Fibroblast of the conjunctiva (primary cell): ENCODE measurements around the gene RAB6B.

Experiments used
- DNase-seq: peaks from one replicate; pipeline ENCODE4 v3.0.0-alpha.2; 2010; ENCODE audit warnings: low read depth

The RAB6B gene

DNA sequence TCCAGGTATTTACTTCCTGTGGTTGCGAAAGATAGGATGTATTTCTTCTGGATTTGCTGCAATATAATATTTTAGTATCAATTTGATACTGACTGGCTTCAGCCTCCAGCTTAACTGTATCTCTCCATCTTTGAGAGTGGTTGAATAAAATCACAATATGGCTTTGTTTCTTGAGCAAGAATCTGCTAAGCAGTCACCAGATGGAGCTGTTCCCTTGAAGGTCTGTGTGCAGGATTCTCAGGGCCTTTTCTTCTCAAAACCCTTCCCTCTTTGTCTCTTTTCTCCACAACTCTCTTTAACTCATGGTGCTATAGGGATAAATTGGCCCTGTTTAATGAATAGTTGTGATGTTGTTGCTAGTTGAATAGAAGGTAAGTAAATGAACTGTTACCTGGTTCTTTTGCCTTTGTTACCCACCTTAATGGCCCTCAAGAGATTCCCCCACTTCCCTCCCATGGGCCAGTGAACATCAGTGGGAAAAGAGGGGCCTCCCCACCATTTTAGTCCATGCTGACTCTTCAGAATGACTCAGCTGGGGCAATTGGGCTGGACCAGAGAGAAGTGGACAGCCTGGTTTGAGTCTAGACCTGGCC, 34.8 kb upstream of the RAB6B start:
- DNase-seq = peak; percentile 80

DNA sequence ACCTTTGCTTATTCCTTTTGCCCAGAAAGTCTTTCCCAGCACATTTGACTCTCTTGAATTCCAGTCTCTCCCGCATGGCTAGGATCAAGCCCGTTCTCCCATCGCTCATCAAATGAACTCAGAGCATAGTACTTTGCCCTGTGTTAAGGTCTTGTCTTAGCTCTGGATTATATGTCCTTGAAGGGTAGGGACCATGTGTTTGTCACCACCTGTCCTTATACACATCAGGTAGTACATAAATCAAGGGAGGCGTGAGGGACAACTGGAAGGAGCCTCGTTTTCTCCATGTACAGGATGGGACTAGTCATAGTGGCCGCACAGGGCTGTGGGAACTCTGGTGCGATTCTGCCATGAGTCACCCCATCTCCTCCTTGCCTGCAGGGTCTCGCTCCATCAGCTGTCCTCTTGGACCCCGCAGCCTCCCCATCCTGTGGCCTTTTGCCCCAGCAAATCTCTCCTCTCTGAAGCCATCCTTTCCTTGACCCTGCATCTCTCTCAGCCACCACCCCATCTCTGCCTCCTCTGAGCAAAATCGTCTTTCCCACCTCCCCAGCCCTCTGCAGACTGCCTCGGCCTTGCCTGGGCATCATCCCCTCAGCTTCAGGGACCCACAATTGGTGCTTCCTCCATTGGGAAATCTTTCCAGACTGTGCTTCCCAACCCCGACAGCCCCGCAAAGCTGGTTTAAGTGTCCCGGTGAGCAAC, 33.4 kb upstream of the RAB6B start:
- DNase-seq = no peak

DNA sequence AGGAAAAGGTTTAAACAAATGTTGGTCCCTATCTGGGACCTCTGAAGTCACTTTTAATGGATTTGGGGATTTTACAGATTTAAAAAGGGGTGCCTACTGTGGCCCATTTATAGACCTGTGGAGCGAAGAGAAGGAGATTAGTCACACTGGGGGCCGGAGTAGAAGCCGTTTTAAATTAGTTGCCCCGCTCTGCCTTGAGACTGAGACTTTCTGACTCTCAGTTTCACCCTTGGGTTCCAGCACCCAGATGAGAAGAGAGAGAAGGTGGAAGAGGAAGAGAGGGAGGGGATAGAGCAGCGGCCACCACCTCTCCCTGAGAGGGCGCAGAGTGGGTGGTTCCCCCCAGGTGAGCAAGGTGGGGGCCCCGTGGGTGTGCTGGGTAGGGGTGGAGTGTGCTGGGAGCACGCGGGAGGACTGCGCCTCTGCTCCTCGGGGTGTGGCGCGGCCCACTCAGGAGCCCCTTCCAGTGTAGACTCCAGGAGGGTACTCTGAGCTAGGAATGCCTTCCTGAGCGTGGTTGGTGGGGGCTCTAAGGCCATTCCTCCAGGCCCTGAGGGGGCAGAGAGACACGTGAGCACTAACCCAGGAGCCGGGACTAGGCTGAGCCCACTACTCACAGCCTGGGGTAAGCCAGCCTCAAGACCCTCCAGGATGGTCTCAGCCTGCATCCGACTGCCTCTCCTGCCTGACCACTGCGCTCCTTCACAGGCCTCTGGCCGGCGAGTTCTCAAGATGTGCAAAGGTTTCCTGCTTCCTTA, 32.6 kb upstream of the RAB6B start:
- DNase-seq = no peak

DNA sequence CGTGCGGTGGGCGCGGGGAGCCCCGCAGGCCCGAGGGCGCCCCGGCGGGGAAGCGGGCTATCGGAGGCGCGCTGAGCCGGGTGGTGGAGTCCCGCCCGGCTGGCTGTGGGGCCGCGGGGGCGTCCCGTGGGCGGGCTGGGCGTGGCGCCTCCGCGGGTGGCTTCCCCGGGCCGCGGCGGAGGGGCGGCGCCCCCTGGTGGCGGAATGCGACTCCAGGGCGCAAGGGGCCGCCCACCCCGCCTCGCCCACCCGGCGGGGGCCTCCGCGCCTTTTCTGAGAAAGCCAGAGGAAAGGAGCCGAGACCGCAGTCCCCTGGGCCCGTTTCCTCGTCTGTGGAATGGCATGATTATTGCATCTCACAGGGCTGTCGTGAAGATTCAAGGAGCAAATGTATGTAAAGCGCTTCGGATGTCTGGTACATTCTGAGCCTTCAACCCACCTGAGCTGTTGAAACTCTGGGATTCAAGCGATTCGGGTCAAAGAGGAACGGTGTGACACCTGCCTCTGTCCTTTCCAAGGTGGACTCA, 31.9 kb upstream of the RAB6B start:
- DNase-seq = no peak

DNA sequence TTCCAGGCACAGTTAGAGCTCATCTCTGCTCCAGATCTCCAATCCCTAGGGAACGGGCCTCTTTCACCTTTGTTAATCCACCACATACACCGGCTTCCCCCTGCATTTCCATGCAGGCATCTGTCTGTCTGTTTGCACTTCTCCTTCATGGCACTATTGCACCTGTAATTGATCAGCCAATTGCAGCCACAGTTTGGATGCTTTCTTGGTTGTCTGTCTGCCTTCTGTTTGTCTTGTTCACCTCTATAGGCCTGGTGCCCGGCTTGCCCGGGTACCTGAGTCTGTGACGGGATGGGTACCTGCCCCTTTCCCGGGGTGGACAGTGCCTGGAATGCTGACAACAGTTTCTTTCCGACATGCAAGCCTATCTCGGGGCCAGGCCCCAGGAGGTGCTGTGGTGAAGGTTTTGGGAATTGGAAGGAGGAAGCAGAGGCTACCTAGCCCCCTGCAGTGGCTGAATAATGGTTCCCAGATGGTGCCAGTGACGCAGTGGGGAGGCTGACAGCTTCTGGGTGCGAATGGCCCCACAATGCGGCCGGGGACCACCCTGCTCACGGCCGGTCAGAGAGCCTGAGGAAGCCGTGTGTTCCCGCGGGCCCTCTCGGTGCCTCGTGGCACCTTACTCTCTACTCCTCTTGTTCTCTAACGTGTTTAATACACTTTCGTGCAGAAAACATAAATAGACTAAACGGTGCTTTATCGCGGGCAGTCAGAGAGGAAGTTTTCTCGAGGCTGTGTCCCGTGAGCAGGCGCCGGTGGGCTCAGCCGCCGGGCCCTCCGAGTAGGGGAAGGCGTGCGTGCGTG, 31.3 kb upstream of the RAB6B start:
- no peak for DNase-seq

DNA sequence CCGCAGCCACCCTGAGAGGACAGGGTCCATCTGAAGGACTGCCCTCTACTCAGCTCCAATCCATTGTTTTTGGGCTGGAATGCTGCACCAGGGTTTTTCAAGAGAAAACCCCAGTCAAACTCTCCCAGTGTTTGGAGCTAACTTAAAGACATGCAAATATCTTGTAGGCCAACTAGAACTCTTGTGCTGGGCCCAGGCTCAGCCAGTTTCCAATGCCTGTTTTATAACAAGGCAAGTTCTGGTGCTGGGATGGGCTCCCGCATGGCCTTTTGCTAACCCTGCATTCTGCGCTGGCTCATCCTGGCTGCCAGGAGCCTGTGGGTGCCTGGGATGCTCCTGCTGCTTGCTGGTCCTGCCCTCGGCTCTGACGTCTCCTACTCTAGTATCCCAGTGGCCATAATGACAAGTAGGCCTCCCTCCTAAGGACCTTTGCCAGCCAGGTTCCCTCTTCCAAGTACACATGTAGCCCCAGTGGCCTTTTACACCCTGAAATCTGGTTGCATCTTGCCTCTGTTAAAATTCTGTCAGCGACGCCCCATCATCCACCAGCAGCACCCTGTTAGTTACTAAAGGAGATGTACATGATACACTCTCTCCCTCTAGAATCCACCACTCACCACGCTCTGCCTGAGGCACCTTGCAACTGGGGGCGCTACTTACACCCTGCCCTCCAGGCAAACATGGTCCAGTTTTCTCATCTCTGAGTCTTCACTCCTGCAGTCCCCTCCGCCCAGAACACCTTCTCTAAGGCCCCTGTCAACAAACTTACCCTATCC, 30.5 kb upstream of the RAB6B start:
- no peak for DNase-seq

DNA sequence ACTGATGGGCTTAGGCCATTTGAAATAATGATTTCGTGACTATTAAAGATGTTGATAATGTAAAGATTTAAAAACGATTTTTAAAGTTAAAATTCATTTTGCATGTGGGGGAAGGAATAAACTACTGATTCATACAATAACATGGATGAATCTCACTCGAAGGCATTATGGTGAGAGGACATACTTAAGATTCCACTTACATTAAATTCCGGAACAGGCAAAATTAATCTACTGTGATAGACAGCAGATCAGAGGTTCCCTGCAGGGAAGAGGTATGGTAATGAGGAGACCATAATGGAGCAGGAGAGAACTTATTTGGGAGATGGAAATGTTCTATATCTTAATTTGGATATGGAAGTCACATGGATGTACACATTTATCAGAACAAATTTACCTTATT, 28.4 kb upstream of the RAB6B start:
- DNase-seq = no peak

DNA sequence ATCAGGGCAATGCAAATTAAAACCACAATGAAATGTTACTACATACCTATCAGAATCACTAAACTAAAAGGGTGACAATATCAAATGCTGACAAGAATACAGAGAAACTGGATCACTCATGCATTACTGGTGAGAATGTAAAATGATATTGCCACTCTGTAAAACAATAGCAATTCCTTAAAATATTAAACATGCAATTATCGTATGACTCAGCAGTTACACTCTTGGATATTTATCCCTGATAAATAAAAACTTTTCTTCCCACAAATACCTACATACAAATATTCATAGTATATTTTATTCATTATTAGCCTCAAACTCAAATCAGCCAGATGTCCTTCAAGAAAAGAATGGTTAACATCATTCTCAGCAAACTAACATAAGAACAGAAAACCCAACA, 25.9 kb upstream of the RAB6B start:
- DNase-seq = no peak

DNA sequence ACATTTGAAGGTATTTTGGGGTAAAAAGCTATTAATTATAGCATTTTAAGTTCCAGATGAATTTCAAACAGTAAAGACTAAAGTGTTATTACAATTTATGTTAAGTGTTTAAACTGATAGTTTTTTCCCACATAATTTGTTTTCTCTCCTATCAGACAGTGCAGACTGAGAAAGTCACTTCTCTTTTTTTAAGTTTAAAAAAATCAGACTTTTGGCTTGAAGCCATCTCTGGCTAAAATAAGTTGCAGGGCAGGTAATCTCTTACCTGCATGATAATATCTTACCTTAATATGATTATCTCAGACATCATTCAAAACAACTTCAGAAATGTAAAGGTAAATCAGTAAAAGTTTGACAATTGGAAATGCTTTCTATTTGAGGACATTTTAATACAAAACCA, 21.5 kb upstream of the RAB6B start:
- DNase-seq = no peak

DNA sequence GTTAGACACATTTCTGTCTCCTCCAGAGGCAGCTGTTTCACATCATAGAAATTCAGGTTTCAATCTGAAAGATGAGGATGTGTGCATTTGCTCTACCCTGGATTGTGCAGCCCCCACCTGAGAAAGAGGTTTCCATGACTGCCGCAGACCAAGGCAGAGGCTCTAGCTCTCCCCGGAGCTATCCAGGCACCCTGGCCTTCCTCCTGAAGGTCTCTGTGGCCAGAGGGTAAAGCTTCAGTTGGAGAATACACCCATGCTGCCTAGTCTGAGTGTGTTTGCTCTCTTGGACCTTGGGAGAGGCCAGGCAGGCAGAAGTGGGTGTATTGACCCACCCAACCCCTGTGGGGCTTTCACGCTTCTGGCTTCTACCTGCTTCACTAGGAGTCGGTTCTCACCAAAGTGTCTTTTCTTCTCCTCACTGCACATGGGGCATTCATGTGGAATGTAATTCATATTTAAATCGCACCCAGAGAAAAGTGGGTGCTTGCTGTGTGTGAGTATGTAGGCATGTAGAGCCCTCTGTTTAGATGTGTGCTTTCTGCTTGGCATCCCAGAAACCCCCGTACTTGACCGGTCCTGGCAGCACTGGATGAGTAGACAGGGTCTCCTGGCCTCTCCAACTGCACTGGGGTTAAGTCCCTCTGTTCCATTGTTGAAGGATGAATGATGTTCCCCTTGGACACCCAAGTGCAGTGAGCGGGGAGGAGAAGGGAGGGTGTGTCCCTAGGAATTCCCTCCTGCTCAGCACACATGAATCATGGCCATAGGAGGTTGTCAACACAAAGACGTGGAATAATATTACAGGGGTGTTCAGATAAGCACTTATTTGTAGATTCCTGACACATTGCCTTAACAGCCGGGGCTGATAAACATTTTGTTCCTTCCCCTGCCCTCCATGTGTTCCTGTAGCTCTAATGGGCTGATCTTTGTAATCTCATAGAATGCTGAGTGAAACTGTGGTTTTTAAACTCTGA, 20.3 kb upstream of the RAB6B start:
- DNase-seq = no peak

DNA sequence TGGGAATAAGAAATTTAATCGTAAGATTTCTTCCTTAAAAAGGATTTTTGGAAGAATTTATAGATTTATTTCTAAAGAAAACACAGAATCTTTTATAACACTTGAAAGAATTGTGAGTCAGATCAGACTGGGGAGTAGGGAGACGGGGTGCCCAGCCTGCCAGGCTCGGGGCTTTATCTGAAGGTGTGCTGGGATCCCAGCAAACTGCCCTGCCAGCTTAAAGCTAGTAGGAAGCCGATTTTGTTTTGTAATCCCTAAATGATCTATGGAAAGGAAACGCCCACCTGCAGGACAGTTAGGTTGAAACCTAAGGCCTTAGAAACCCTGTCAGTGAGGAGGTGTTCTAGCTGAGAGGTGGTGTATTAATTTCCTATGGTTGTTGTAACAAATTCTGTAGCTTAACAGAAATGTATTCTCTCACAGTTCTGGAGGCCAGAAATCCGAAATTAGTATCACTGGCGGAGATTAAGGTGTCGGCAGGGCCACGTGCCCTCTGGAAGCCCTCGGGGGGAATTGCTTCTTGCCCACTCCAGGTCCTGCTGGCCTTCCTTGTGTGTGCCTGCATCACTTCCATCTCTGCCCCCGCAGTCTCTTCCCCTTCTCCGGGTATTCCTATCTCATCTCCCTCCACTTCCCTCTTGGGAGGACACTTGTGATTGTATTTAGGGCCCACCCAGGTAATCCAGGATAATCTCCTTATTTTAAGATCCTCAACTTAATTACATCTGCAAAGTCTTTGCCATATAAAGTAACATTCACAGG, 19.3 kb upstream of the RAB6B start:
- no peak for DNase-seq

DNA sequence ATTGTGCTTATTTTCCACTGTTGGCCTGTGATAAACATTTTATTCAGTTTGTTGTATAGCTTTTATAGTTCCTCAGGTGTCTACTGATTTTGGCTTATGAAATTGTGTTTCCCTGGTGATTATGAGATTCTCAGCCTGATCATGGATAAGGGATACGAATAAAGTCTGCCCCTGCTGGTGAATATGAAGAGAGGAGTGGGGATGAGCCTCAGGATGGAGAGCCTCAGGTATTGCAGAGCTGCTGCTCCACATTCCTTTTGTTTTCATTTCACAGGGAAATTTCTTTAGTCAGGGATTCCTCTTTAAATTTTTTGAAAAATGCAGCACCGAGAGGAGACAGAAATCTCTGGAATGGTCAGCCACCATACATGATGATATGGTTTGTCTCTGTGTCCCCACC, 14.7 kb upstream of the RAB6B start:
- no peak for DNase-seq

DNA sequence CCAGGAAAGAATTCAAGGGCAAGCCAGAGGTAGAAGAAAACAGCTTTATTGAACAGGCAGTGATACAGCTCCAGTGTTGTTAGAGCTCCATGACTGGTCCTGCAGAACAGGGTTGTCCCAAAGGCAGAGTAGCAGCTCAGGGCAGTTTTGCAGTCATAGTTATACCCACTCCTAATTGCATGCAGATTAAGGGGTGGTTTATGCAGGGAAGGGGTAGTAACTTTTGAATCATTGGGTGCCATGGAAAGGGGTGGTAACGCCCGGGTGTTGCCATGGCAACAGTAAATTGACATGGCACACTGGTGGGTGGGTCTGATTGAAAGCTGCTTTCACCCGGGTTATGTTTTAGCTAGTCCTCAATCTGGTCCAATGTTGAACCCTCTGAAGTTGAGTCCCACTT, 9.7 kb upstream of the RAB6B start:
- DNase-seq = no peak

DNA sequence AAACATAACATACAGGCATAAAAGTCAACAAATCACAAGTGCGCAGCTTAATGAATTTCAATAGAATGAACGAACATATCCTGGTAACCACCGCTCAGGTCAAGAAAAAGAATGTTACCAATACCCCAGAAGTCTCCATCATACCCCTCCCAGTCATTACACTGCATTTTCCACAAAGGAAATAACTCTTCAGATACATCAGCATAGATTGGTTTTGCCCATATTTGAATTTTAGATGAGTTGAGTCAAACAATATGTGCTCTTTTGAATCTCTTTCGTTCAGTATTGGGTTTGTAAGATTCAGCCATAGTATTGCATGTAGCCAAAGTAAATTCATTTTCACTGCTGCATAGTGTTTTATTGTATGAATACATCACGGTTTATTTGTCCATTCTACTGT, 6.2 kb upstream of the RAB6B start:
- no peak for DNase-seq

DNA sequence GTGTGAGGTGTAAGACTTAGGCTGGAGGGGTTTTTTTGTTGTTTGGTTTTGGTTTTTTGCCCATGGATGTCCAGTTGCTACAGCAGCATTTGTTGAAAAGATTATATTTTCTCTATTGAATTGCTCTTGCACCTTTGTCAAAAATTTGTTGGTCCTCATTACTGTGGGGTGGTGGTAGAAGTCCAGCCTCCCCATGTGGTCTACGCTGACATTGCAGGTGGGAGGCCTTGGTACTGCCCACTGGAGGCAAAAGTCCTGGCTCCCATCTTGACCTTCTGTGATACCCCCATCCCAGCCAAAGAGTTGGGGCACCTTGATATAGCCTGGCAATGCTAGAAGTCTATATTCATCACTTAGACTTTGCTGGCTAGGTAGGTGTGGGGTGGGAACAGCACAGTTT, 5.4 kb upstream of the RAB6B start:
- no peak for DNase-seq

DNA sequence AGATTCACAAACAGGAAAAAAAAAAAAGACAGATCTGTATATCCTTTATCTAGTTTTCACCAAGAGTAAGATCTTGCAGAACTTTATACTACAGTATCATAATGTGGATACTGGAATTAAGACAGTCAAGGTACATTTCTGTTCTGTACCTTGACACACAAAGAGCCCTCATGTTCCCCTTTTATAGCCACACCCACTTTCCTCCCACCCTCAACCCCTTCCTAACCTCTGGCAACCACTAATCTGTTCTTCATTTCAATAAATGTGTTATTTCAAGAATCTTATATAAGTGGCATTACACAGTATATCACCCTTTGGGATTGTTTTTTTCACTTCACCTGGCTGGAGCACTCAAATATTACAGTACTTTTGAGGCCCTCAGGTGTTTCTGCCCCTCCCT, 3.6 kb upstream of the RAB6B start:
- no peak for DNase-seq

DNA sequence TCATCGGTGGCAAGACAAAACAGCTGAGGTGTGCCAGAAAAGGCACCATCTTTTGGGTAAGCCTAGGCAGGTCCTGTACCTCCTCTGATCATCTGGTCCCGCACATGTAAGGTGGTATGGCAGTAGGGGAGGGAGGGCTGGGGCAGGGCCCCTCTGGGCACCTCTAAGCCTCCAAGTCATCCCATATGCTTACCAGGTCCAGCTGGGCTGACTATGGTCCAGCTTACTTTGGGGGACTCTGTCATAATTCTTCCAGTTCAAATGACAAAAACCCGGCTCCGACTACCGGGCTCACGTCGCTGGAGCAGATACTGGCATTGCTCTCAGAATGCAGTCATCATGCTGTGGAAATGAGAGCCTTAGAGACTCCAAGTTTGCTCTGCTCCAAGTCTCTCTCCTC, 1.9 kb upstream of the RAB6B start:
- DNase-seq = no peak

DNA sequence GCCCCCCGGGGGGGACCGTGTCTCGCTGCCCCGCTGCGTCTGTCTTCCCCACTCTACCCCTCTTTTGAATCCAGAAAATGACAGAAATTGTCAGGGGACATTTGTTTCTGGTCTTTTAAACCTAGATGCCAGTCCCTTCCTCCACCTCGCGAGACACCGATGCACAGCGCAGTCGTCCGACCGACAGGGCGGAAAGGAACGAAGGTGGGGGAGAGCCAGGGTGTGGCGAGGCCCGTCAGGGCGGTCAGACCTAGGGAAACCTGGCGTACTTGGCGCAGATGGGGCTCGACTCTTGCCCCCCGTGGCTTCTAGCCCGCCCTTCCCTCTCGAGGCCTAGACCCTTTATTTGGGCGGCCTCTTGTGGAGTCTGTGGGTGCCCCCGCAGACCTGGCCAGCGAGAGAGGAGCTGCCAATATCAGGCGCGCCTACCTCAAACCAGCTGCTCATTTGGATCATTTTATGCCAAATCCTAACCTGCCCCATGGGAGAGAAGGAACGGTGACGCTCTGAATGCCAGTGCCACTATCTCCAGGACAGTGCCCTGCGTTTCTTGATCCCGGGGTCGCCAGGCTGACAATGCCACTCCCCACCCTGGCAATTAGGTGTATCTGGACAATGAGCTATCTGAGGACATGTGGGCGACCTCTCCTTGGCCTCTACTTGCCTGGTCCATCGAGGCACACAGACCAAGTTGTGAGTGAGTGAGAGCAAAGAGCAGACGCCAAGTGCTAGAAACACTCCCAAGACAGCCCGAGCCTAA, 500 bp upstream of the RAB6B start:
- no peak for DNase-seq
